SK-N-SH treated with all-trans-retinoic acid at 6 μM for 48 hours (cell line): ENCODE measurements around the gene MTUS2.

Experiments used
- ATAC-seq: fragments of 200-7000 bp; cut with Tn5 transposase; 3 replicates; pipeline ENCODE4 v1.9.1; 2020; ENCODE audit warnings: mild to moderate bottlenecking, moderate library complexity
- ARNTL ChIP-seq: fragments of 450-650 bp; formaldehyde crosslinking; IDR thresholded peaks from 2 replicates; pipeline ENCODE4 v1.5.0; 2020; ENCODE audit warnings: low read depth, mild to moderate bottlenecking, moderate library complexity, borderline replicate concordance
- BACH2 ChIP-seq: fragments of 250-450 bp; sonication (Bioruptor Pico); IDR thresholded peaks from 2 replicates; pipeline ENCODE4 v1.9.0; 2021; ENCODE audit warnings: mild to moderate bottlenecking, borderline replicate concordance
- CREB5 ChIP-seq: fragments of 250-450 bp; sonication (Bioruptor Pico); IDR thresholded peaks from 2 replicates; pipeline ENCODE4 v1.5.1; 2020; ENCODE audit warnings: low read depth, mild to moderate bottlenecking, moderate library complexity
- ESRRG ChIP-seq: fragments of 250-450 bp; sonication (Bioruptor Pico); IDR thresholded peaks from 2 replicates; pipeline ENCODE4 v1.6.1; 2021; ENCODE audit warnings: mild to moderate bottlenecking
- ISL1 ChIP-seq: fragments of 250-450 bp; sonication (Bioruptor Pico); IDR thresholded peaks from 2 replicates; pipeline ENCODE4 v2.1.2; 2022; ENCODE audit warnings: mild to moderate bottlenecking, moderate library complexity
- OSR1 ChIP-seq: fragments of 250-450 bp; sonication (Bioruptor Pico); IDR thresholded peaks from 2 replicates; pipeline ENCODE4 v1.8.0; 2022; ENCODE audit warnings: moderate library complexity, mild to moderate bottlenecking, inconsistent platforms
- PATZ1 ChIP-seq: fragments of 250-450 bp; sonication (Bioruptor Pico); IDR thresholded peaks from 2 replicates; pipeline ENCODE4 v1.8.0; 2020; ENCODE audit warnings: mild to moderate bottlenecking, moderate library complexity, borderline replicate concordance
- PPARA ChIP-seq: fragments of 250-450 bp; sonication (Bioruptor Pico); IDR thresholded peaks from 2 replicates; pipeline ENCODE4 v1.5.0; 2020; ENCODE audit warnings: mild to moderate bottlenecking, borderline replicate concordance
- RARB ChIP-seq: fragments of 250-450 bp; sonication (Bioruptor Pico); IDR thresholded peaks from 2 replicates; pipeline ENCODE4 v1.8.0; 2021; ENCODE audit warnings: mild to moderate bottlenecking, moderate library complexity
- SNAI2 ChIP-seq: fragments of 250-450 bp; sonication (Bioruptor Pico); IDR thresholded peaks from 2 replicates; pipeline ENCODE4 v1.5.0; 2020; ENCODE audit warnings: mild to moderate bottlenecking, moderate library complexity
- TCF4 ChIP-seq: fragments of 250-450 bp; sonication (Bioruptor Pico); IDR thresholded peaks from 2 replicates; pipeline ENCODE4 v1.8.0; 2021; ENCODE audit warnings: mild to moderate bottlenecking, moderate library complexity, borderline replicate concordance
- TOX ChIP-seq: fragments of 250-450 bp; sonication (Bioruptor Pico); IDR thresholded peaks from 2 replicates; pipeline ENCODE4 v1.8.0; 2021; ENCODE audit warnings: mild to moderate bottlenecking, moderate library complexity, borderline replicate concordance
- ZC3H10 ChIP-seq: fragments of 250-450 bp; sonication (Bioruptor Pico); IDR thresholded peaks from 2 replicates; pipeline ENCODE4 v1.5.1; 2021; ENCODE audit warnings: mild to moderate bottlenecking, moderate library complexity
- ZFP3 ChIP-seq: fragments of 250-450 bp; sonication (Bioruptor Pico); IDR thresholded peaks from 2 replicates; pipeline ENCODE4 v1.5.0; 2020; ENCODE audit warnings: mild to moderate bottlenecking, moderate library complexity
- ZFP30 ChIP-seq: fragments of 450-650 bp; formaldehyde crosslinking; IDR thresholded peaks from 2 replicates; pipeline ENCODE4 v1.5.0; 2022; ENCODE audit warnings: mild to moderate bottlenecking, moderate library complexity
- ZNF565 ChIP-seq: fragments of 450-650 bp; formaldehyde crosslinking; conservative IDR thresholded peaks from 2 replicates; pipeline ENCODE4 v1.5.0; 2020; ENCODE audit warnings: low read depth, mild to moderate bottlenecking, moderate library complexity
- ZNF8 ChIP-seq: fragments of 450-650 bp; formaldehyde crosslinking; IDR thresholded peaks from 2 replicates; pipeline ENCODE4 v1.5.0; 2020; ENCODE audit warnings: mild to moderate bottlenecking, moderate library complexity
- TF ChIP-seq, protein P1 (sequence below): fragments of 250-450 bp; sonication (Bioruptor Pico); IDR thresholded peaks from 2 replicates; pipeline ENCODE4 v1.5.0; 2020; ENCODE audit warnings: mild to moderate bottlenecking, moderate library complexity
- TF ChIP-seq, protein P2 (sequence below): fragments of 250-450 bp; sonication (Bioruptor Pico); IDR thresholded peaks from 2 replicates; pipeline ENCODE4 v1.5.1; 2021; ENCODE audit warnings: mild to moderate bottlenecking, moderate library complexity

Gene MTUS2

GRCh38 chr13:29494520-29494919 lies 674.4 kb downstream of the MTUS2 start:
- no peak for ATAC-seq
- no peak for TF ChIP-seq ISL1 (CRISPR knock-in tag)
- no peak for TF ChIP-seq ESRRG (CRISPR knock-in tag)
- no peak for TF ChIP-seq TCF4 (CRISPR knock-in tag)
- TF ChIP-seq SNAI2 (CRISPR knock-in tag): no peak
- no peak for TF ChIP-seq BACH2 (CRISPR knock-in tag)
- TF ChIP-seq ZNF565 (CRISPR knock-in tag): no peak

DNA sequence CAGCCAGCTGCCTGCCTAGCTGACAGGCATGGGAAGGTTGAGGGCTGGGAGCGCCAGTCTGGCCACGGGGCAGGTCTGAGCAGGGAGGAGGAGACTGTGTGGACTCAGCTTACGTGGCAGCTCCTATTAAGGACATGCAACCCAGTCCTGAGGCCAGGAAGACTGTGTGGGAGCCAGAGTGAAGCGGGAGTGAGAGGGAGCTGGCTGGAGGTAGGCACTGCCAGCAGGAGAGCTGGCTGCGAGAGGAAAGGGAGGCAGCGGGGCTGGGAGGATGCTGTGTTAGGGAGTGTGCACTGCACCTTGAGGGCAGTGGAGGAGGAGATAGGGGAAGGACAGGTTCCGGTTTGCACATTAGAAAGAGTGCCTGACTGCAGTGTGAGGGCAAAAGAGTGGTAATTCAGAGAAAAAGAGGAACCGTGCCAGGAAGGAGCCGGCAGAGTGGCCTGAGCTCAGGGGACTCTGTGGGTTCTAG lies 676.1 kb downstream of the MTUS2 start:
- ATAC-seq: peak; percentile 30
- TF ChIP-seq ARNTL (CRISPR knock-in tag) (no peak), TOX (CRISPR knock-in tag) (no peak), ZNF565 (CRISPR knock-in tag) (no peak), TCF4 (CRISPR knock-in tag) (no peak), SNAI2 (CRISPR knock-in tag) (no peak)
- TF ChIP-seq, protein P1, sequence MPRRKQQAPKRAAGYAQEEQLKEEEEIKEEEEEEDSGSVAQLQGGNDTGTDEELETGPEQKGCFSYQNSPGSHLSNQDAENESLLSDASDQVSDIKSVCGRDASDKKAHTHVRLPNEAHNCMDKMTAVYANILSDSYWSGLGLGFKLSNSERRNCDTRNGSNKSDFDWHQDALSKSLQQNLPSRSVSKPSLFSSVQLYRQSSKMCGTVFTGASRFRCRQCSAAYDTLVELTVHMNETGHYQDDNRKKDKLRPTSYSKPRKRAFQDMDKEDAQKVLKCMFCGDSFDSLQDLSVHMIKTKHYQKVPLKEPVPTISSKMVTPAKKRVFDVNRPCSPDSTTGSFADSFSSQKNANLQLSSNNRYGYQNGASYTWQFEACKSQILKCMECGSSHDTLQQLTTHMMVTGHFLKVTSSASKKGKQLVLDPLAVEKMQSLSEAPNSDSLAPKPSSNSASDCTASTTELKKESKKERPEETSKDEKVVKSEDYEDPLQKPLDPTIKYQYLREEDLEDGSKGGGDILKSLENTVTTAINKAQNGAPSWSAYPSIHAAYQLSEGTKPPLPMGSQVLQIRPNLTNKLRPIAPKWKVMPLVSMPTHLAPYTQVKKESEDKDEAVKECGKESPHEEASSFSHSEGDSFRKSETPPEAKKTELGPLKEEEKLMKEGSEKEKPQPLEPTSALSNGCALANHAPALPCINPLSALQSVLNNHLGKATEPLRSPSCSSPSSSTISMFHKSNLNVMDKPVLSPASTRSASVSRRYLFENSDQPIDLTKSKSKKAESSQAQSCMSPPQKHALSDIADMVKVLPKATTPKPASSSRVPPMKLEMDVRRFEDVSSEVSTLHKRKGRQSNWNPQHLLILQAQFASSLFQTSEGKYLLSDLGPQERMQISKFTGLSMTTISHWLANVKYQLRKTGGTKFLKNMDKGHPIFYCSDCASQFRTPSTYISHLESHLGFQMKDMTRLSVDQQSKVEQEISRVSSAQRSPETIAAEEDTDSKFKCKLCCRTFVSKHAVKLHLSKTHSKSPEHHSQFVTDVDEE (CRISPR knock-in tag): no peak
- TF ChIP-seq, protein P2, sequence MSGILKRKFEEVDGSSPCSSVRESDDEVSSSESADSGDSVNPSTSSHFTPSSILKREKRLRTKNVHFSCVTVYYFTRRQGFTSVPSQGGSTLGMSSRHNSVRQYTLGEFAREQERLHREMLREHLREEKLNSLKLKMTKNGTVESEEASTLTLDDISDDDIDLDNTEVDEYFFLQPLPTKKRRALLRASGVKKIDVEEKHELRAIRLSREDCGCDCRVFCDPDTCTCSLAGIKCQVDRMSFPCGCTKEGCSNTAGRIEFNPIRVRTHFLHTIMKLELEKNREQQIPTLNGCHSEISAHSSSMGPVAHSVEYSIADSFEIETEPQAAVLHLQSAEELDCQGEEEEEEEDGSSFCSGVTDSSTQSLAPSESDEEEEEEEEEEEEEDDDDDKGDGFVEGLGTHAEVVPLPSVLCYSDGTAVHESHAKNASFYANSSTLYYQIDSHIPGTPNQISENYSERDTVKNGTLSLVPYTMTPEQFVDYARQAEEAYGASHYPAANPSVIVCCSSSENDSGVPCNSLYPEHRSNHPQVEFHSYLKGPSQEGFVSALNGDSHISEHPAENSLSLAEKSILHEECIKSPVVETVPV (CRISPR knock-in tag): no peak

GRCh38 chr13:29497137-29497654 lies 677.1 kb downstream of the MTUS2 start:
- TF ChIP-seq ZC3H10 (no peak), RARB (CRISPR knock-in tag) (no peak), TOX (CRISPR knock-in tag) (no peak), BACH2 (CRISPR knock-in tag) (no peak), ISL1 (CRISPR knock-in tag) (no peak), ZNF565 (CRISPR knock-in tag) (no peak), OSR1 (CRISPR knock-in tag) (no peak), SNAI2 (CRISPR knock-in tag) (no peak), ZFP3 (CRISPR knock-in tag) (no peak), ZFP30 (CRISPR knock-in tag) (no peak)
- ATAC-seq: no peak; the same call in 2 of the 3 replicates

DNA sequence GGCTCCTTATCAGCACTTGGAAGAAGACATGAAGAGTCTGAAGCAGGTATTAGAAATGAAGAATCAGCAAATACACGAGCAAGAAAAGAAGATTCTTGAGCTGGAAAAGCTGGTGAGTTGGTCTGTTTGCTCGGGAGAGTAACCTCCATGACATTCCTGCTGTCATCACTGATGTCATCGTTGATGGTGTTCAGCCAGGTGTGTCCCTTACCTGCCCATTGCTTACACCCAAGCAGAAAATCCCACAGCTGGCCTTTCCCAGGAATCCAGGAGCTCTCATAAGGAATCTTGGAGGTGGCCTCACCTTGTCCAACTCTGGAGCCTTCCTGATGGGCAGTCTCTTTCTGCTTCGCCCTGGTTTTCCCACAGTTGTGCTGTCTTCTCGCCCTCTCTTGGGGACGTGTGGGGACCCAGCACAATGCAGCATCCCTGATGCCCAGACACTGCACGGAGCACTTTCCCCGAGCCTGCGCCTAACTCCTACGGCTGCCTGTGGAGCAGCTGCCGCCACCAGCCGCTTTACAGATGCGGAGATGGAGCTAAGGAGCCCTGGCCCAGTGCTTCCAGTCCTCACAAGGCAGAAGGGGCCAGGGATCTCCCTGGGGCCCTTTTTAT lies 678.4 kb downstream of the MTUS2 start:
- TF ChIP-seq PATZ1 (CRISPR knock-in tag): no peak
- TF ChIP-seq TOX (CRISPR knock-in tag): no peak
- no peak for TF ChIP-seq ESRRG (CRISPR knock-in tag)
- no peak for TF ChIP-seq ZFP30 (CRISPR knock-in tag)
- TF ChIP-seq ZFP3 (CRISPR knock-in tag): no peak
- no peak for TF ChIP-seq ZNF8 (CRISPR knock-in tag)
- no peak for TF ChIP-seq ARNTL (CRISPR knock-in tag)
- no peak for TF ChIP-seq CREB5 (CRISPR knock-in tag)
- TF ChIP-seq PPARA (CRISPR knock-in tag): no peak
- TF ChIP-seq ZNF565 (CRISPR knock-in tag): no peak
- no peak for ATAC-seq
